ENCODE measurements around the gene SLC6A8.
"Not testable (repeated sequence)": the region's sequence is repeated elsewhere in the genome, so short reads cannot be mapped to it uniquely, and the experiment has no call there.

DNA sequence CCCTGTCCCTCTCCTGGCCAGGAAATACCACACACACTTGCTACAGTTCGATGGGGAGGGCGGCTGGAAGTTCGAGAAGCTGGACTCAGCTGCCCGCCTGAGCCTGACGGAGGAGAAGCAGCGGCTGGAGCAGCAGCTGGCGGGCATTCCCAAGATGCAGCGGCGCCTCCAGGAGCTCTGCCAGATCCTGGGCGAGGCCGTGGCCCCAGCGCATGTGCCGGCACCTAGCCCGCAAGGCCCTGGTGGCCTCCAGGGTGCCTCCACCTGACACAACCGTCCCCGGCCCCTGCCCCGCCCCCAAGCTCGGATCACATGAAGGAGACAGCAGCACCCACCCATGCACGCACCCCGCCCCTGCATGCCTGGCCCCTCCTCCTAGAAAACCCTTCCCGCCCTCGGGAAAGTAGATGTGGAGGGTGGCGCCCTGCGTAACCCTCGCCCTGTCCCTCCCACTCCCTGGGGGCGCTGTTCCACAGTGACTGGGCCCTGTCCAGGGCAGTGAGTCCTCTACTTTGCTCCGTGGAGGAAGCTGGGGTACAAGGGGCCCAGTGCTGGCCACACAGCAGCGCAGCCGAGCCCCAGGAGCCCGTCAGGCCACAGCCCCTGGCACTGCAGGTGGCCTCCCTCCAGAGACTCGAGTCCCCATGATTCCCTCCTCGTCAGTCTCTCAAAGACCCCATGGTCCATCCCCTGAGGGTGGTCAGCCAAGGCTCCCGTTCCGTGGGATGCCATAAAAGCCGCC lies 55.9 kb downstream of the SLC6A8 start:
- TF ChIP-seq, protein P1, sequence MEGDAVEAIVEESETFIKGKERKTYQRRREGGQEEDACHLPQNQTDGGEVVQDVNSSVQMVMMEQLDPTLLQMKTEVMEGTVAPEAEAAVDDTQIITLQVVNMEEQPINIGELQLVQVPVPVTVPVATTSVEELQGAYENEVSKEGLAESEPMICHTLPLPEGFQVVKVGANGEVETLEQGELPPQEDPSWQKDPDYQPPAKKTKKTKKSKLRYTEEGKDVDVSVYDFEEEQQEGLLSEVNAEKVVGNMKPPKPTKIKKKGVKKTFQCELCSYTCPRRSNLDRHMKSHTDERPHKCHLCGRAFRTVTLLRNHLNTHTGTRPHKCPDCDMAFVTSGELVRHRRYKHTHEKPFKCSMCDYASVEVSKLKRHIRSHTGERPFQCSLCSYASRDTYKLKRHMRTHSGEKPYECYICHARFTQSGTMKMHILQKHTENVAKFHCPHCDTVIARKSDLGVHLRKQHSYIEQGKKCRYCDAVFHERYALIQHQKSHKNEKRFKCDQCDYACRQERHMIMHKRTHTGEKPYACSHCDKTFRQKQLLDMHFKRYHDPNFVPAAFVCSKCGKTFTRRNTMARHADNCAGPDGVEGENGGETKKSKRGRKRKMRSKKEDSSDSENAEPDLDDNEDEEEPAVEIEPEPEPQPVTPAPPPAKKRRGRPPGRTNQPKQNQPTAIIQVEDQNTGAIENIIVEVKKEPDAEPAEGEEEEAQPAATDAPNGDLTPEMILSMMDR (conservative IDR thresholded peaks at IDR 0.05; ENCODE audit: low read length) = not testable (repeated sequence)
- TF ChIP-seq EZH2phosphoT487 (IDR thresholded peaks at IDR 0.05; ENCODE audit: borderline replicate concordance, low read depth, low read length) = not testable (repeated sequence)
